GM23248 (cell line): ENCODE data around the gene ARHGAP26.

ENCODE experiments used
- EZH2 ChIP-seq: fragments of 200-600 bp; sonication (generic); IDR thresholded peaks from 2 replicates; pipeline ENCODE4 v1.6.1; 2018; ENCODE audit warnings: antibody characterized with exemption, mild to moderate bottlenecking; ENCODE audit not compliant: insufficient read depth, poor library complexity, severe bottlenecking
- EZH2phosphoT487 ChIP-seq: fragments of 200-600 bp; sonication (generic); IDR thresholded peaks from 2 replicates; pipeline ENCODE4 v1.6.1; 2018; ENCODE audit warnings: antibody characterized with exemption, moderate library complexity, mild to moderate bottlenecking, low read depth; ENCODE audit not compliant: insufficient read depth

DNA sequence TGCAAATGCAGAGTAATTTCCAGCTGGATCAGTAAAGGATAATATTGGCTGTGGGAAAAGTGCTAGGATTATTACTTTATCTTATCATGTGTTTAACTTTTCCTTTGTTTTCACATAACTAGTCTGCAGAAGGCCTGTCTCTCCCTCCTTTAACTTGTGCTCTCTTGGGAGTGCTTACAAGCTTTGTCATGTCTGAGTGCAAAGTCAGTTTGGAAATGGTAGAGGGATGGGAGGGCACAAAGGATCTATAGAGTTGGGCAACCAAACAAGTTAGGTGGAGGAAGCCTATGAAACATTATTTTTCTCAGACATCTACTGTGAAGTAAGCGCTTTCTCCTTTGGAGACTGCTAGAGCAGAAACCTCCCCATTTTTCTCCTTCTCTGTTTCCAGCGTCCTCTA is 308.8 kb downstream of the ARHGAP26 start:
- no peak for TF ChIP-seq EZH2
- TF ChIP-seq EZH2phosphoT487, result no peak
